Measurements from ENCODE around the gene PLPP4. TPM values are rescaled to one million over a fixed set of nuclear protein-coding genes. Genes with fewer than 3 reads are reported as not detected.

Gene PLPP4
- total RNA-seq, 1 experiment from 2014 or later, result not detected

DNA sequence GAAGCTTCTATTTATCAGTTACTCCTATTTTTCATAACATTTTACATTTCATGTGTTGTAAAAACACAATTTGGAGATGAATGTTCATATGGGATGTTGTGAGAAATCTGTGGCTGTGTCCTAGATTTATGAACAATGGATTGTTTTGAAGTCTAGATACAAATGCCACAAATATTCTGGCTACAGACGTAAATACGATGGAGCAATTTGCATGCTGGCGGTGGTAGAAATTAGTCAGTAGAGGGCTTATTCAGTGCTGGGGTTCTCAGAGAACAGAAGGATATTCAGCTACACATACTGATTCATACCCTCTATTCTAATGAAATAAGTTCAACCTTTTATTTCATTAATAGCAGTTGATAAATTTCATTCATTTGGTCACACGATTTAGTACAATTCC is 48.8 kb downstream of the PLPP4 start:
- H3K27me3 Mint-ChIP-seq (ENCODE audit: low read depth), result peaks cover 16% of the 10 kb centered on the region
- DNase-seq, result no peak
- no peak overlapping the region for H3K4me3 Mint-ChIP-seq
- Histone ChIP-seq H3K4me1 (ENCODE audit: insufficient read depth, low read length) (peaks cover 6% of the 10 kb centered on the region; the same call in 1 of the 2 replicates), H3K79me1 (ENCODE audit: insufficient read depth, low read depth, low read length, poor library complexity, severe bottlenecking) (no peaks in the 10 kb centered on the region), H3K4me2 (ENCODE audit: insufficient read depth, insufficient read length, low read length) (no peak overlapping the region), H3K23ac (ENCODE audit: insufficient read length, low read depth, low read length) (no peak overlapping the region), H2BK5ac (ENCODE audit: insufficient read length, low read length) (no peak overlapping the region), H2BK12ac (ENCODE audit: insufficient read length, low read depth, low read length) (no peak overlapping the region), H4K91ac (ENCODE audit: insufficient read length, low read depth, low read length) (no peak overlapping the region), H3K56ac (ENCODE audit: insufficient read length, low read depth, low read length) (no peak overlapping the region), H3K23me2 (ENCODE audit: insufficient read length, low read depth, low read length, poor library complexity, severe bottlenecking) (no peaks in the 10 kb centered on the region), H3K4ac (ENCODE audit: low read depth, low read length) (no peak overlapping the region), H3K18ac (ENCODE audit: insufficient read length, low read depth, low read length) (no peak overlapping the region), H2BK15ac (ENCODE audit: low read depth, low read length) (no peak overlapping the region), H3K9ac (ENCODE audit: extremely low read depth, insufficient read length, low read length) (no peak overlapping the region), H4K20me1 (ENCODE audit: control insufficient read depth, insufficient read depth, insufficient read length) (no peaks in the 10 kb centered on the region), H3K27me3 (ENCODE audit: insufficient read depth, low read length) (no peaks in the 10 kb centered on the region), H2AK5ac (ENCODE audit: insufficient read length, low read length) (no peak overlapping the region), H3K79me2 (ENCODE audit: insufficient read depth, low read length) (no peaks in the 10 kb centered on the region), H3K27ac (ENCODE audit: insufficient read length, low read depth, low read length) (no peak overlapping the region), H3K14ac (ENCODE audit: insufficient read depth, low read length) (no peak overlapping the region), H2BK120ac (ENCODE audit: low read depth, low read length, poor library complexity, severe bottlenecking) (no peak overlapping the region), H2BK20ac (ENCODE audit: low read depth, low read length, poor library complexity, severe bottlenecking) (no peak overlapping the region), H4K5ac (ENCODE audit: insufficient read length, low read depth, low read length) (no peak overlapping the region), H4K8ac (replicated peaks; ENCODE audit: insufficient read length, low read depth, low read length) (no peak overlapping the region), H2AFZ (ENCODE audit: low read length) (no peak overlapping the region), H3K9me3 (ENCODE audit: control insufficient read depth, low read depth, low read length) (no peaks in the 10 kb centered on the region), H3T11ph (ENCODE audit: low read length) (no peak overlapping the region)
- peaks cover 33 to 42% of the 10 kb centered on the region in 2 experiments for H3K4me1 Mint-ChIP-seq
- no peak overlapping the region for H3K27ac Mint-ChIP-seq
- no peaks in the 10 kb centered on the region; a peak in 2 of 5 replicates for H3K9me3 Mint-ChIP-seq
- WGBS (ENCODE audit: extremely low coverage, insufficient read length, low lambda C conversion rate), result no CpG with 5 or more reads among the region's 4 CpGs
- TF ChIP-seq, protein P1, sequence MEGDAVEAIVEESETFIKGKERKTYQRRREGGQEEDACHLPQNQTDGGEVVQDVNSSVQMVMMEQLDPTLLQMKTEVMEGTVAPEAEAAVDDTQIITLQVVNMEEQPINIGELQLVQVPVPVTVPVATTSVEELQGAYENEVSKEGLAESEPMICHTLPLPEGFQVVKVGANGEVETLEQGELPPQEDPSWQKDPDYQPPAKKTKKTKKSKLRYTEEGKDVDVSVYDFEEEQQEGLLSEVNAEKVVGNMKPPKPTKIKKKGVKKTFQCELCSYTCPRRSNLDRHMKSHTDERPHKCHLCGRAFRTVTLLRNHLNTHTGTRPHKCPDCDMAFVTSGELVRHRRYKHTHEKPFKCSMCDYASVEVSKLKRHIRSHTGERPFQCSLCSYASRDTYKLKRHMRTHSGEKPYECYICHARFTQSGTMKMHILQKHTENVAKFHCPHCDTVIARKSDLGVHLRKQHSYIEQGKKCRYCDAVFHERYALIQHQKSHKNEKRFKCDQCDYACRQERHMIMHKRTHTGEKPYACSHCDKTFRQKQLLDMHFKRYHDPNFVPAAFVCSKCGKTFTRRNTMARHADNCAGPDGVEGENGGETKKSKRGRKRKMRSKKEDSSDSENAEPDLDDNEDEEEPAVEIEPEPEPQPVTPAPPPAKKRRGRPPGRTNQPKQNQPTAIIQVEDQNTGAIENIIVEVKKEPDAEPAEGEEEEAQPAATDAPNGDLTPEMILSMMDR (conservative IDR thresholded peaks at IDR 0.05), result no peak
- peaks cover 0 to 4% (median 0%) of the 10 kb centered on the region in 3 experiments; a peak in 3 of 7 replicates for H3K36me3 Mint-ChIP-seq (ENCODE audit: insufficient read depth in 1 of 3, low read depth in 3 of 3)

All from H9 (cell line).